Non-pigmented ciliary epithelial cell (primary cell): ENCODE data around the gene PLXNC1.
A peak's percentile ranks its signal among the peaks of the same experiment; 100 is the strongest.

Experiments used
- DNase-seq: peaks from one replicate; pipeline ENCODE4 v3.0.0-alpha.2; 2010; ENCODE audit warnings: low read depth

PLXNC1 gene

DNA sequence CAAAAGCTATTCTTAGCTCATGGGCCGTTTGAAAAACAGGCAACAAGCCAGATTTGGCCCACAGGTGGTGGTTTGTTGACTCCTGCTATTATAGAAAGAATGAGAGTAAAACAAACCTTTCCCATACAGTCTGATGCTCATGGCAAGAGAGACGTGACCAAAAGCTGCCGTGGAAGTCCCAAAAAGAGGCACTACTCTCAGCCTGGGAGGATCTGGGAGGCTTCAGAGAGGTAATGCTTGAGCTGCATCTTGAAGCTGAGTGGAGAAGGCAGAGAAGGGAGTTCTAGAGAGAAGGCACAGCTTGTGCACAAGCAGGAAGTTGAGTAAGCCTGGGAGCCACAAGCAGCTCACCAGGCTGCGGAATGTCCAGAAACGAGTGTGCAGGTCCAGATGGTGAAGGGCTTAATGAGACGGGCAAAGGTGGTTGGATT, 9.6 kb downstream of the PLXNC1 start:
- no peak for DNase-seq

GRCh38 chr12:94158666-94159065, 10.3 kb downstream of the PLXNC1 start:
- DNase-seq: no peak

DNA sequence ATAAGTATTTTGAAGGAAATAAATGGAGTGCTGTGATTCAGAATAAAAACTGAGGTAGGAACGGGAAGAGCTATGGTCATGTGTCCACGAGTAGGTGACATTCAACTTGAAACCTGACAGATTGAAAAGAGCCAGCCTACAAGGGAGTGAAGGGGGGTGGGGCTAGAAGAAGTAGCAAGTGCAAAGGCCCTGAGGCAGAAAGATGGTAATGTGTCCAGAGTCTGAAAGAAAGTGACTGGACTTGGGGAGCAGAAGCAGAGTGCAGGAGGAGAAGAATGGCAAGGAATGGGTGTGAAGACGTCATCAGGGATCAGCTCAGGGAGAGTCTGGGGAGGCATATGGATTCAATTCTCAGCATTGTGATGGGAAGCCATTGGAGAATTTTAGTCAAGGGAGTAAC, 13.7 kb downstream of the PLXNC1 start:
- DNase-seq: no peak

DNA sequence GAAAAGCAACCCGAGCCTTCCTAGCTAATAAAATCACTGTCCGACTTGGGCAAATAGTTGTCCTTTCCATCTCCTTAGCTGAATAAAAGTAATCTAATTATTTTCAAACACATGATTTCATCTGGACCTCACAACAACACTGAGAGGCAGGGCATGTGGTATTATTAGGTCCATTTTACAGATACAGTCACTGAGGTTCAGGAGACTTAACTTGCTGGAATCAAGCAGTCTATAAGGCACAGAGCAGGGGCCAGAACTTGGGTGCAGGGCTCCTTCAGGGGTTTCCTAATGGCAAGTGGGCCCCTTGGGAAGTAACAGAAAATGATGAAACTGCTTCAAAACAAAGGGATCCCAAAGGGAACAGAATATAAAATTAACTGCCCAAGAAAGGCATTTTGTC, 15.5 kb downstream of the PLXNC1 start:
- no peak for DNase-seq

DNA sequence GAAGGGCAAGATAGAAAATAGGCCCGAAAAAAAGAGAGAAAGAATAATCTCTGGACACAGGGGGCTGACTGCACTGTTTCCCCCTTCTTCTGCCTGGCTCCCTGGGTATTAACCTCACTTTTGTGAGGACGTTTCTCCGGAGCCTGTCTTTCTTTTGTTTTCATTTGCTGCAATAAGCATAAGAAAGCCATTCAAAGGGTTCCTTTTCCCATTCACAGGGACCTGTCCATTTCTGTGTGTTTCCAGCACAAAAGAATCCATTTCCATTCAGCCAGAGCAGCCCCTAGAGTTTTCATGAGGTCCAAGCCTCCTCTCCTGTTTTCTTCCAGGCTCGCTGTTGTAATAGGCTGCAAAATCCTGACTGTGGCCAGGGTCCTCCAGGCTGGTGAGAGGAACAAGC, 16.8 kb downstream of the PLXNC1 start:
- no peak for DNase-seq

- no peak for DNase-seq
These were observed 17.4 kb downstream of the PLXNC1 start for GRCh38 chr12:94165670-94166364.

- DNase-seq: no peak
These were observed 18.8 kb downstream of the PLXNC1 start for GRCh38 chr12:94167071-94167755.

- no peak for DNase-seq
These were observed 19.5 kb downstream of the PLXNC1 start for GRCh38 chr12:94167756-94168416.

DNA sequence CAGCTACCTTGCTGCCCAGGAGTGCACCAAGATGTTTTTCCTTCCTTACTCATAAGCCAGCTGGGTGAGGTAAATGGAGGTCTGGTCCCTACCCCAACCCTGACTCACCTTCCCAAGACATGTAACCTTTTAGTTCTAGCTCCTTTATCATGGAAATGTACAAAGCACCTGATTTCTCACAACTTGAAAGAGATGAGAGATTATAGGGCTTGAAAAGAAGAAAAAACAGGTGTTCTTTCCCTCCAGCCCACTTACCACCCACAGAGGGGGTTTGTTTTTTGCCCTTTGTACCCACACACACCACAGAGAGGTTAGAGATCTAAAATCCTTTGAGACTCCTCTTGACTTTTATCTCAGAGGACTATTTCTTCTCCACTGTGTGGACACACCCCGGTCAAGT, 21.1 kb downstream of the PLXNC1 start:
- no peak for DNase-seq

- no peak for DNase-seq
These were observed 21.8 kb downstream of the PLXNC1 start for GRCh38 chr12:94169966-94170689.

- no peak for DNase-seq
These were observed 22.6 kb downstream of the PLXNC1 start for GRCh38 chr12:94170690-94171594.

- peak; percentile 45 for DNase-seq
These were observed 23.2 kb downstream of the PLXNC1 start for GRCh38 chr12:94171595-94171930.

DNA sequence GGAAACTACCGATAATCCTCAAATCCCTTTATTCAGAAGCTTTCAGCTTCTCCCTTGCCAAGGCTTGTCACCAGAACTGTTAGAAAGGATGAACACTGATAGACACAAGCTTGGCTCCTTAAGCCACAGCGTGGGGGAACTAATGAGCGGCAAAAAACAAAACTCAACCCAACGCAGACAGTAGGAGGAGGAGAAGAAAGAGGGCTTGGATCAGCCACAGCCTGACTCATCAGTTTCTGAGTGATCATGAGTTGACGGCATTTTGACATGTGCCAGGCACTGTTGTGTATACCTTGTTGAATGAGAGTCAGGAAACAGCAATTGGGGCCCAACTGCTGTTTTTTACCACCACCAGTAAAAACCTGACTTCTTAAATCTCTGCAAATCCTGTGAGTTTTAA, 23.7 kb downstream of the PLXNC1 start:
- DNase-seq: no peak

DNA sequence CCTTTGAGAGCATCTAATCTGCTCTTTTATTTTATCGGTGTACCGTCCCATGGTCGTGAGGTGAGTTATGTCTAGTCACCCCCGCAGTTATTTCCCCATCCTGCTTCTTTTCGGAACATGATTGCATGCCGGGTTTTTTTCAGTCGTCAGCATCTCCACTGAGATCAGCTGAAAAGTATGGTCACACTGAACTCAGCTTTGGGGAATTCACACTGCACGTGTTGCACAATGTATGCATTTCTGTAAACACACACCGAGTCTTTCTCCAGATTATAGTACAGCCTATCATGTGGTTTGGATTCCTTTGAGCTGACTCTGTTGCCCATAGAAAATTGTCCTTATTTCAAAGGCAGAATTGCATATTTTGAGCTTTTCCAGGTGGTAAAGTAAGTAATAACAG, 24.6 kb downstream of the PLXNC1 start:
- DNase-seq: peak; percentile 98

DNA sequence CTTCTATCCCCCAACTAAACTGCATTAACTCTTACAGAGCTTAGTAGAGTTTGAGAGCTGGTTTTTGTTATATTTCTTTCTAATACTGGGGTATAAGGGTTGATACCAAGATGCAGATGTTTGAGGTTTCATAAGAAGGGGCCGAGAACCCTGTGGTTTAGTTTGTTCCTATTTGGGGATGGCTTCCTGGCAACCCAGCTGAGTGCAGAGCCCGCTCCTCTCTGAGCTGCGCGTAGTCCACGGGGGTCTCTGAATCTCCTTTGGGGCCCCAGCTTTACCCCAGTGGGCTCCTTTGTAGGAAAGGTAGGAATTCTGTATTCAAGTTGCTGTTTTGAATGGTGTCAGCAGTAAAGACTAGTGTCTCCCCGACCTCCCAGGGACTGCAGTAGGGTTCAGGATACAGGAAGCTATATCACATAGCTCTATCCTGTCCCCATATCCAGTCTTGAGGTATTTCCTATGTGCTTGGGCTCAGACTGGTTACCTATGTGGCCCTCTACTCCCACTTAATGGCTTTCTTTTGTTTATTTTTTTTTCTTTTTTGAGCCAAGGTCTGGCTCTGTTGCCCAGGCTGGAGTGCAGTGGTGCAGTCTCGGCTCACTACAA, 25.4 kb downstream of the PLXNC1 start:
- no peak for DNase-seq

DNA sequence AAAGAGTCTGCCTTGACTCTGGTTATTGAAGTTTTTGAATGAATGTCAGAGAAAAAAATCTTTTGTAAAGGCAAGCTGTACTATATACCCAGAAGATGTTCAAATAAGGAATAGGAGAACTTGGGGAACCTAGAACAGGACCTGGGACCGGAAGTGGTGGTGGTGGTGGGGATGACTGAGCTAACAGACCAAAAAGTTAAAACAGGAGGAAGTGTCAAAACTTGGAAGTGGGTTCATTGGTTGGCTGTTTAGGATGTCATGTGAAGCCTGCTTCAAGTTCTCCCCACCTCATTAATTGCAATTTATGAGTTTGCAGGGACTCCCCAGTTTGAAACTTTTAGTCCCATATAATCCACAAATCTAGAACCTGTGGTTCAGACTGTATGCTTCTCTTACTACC, 26.2 kb downstream of the PLXNC1 start:
- no peak for DNase-seq

DNA sequence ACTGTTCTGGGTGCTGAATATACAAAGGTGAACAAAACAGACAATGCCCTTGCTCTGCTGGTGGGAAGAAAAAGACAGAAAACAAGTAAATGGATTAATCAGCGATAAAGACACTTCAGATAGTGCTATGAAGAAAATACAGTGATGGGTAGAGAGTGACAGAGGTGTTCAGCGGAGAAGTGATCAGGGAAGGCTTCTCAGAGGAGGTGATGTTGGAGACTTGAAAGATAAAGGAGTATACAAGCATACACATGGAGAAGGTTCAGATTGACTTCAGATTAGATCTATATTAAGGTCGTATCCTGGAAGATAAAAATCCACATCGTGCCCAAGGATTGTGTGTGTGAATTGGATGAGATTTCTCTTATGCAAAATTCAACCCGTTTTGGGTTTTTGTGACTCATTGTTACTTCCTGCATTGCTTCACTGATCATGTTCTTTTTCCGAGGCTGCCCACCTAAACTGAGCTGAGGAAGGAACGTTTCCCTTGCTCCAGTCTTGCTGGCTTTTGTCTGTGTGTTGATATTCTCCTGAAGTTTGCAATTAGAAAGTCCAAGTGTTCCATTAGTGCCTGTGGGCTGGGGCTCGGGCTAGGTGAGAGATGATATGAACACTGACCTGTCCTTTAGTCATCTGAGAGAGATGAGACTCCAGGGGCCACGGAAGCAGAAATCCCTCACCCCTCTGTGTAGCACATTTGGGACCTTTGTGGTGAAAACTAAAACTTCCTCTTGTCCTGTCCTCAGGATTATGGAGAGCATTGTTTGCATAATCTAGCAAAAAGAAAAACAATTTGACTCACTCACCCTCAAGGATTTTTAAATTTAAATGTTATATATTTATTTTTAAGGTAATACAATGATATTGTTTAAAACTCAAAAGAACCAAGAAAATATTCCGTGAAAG, 27.6 kb downstream of the PLXNC1 start:
- no peak for DNase-seq

DNA sequence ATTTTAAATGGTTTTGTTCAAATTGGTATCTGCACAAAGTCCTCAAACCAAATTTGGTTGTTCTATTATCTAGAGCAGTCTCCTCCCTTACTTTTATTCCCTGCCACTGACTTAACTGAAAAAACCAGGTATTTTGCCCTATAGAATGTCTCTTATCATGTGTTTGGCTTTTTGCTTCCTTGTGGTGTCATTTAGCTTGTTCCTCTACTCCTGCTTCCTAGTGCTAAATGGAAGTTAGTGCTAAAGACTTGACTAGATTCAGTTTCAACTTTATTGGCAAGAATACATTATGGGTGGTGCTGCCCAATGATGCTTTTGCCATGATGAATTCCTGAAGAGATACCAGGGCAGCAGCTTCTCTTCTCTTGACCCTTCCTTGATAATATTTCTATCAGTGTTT, 29.7 kb downstream of the PLXNC1 start:
- DNase-seq: no peak

- DNase-seq: no peak
These were observed 30.5 kb downstream of the PLXNC1 start for GRCh38 chr12:94178882-94179281.

- DNase-seq: no peak
These were observed 31.3 kb downstream of the PLXNC1 start for GRCh38 chr12:94179723-94180122.
